C4-2B (cell line): ENCODE measurements around the gene NRG3.
A peak's percentile ranks its signal among the peaks of the same experiment; 100 is the strongest.

Experiments used
- H3K27ac ChIP-seq: fragments of 450-650 bp; 2 replicates; pipeline ENCODE4 v1.5.1; 2017
- CTCF ChIP-seq: fragments of 450-650 bp; conservative IDR thresholded peaks from 2 replicates; pipeline ENCODE4 v1.5.1; 2017; ENCODE audit warnings: mild to moderate bottlenecking
- ZFX ChIP-seq: fragments of 450-650 bp; IDR thresholded peaks from 2 replicates; pipeline ENCODE4 v1.6.1; 2017

NRG3 gene

GRCh38 chr10:82124713-82125112 is 249.7 kb downstream of the NRG3 start:
- H3K27ac ChIP-seq, result no peak overlapping the region
- TF ChIP-seq CTCF (no peak), ZFX (no peak)

- no peak overlapping the region for H3K27ac ChIP-seq
- TF ChIP-seq CTCF (no peak), ZFX (no peak)
Observed at GRCh38 chr10:82128527-82128926, 253.5 kb downstream of the NRG3 start.

GRCh38 chr10:82136103-82136502 is 261.1 kb downstream of the NRG3 start:
- TF ChIP-seq ZFX, result no peak
- no peak for TF ChIP-seq CTCF
- H3K27ac ChIP-seq, result no peak overlapping the region

GRCh38 chr10:82144153-82144552 is 269.2 kb downstream of the NRG3 start:
- no peak for TF ChIP-seq ZFX
- TF ChIP-seq CTCF, result no peak
- H3K27ac ChIP-seq, result no peak overlapping the region

- no peak overlapping the region for H3K27ac ChIP-seq
Observed at GRCh38 chr10:82148764-82149163, 273.8 kb downstream of the NRG3 start.

GRCh38 chr10:82149674-82150073 is 274.7 kb downstream of the NRG3 start:
- H3K27ac ChIP-seq, result no peak overlapping the region
- TF ChIP-seq ZFX (no peak), CTCF (no peak)

More at GRCh38 chr10:82148764-82149163, 273.8 kb downstream of the NRG3 start:
- TF ChIP-seq ZFX, result no peak
- TF ChIP-seq CTCF, result no peak

- no peak overlapping the region for H3K27ac ChIP-seq
- peak; percentile 62 for TF ChIP-seq CTCF
- no peak for TF ChIP-seq ZFX
Observed at GRCh38 chr10:82150123-82150900, 275.3 kb downstream of the NRG3 start.
